ENCODE results near the gene FKBP7.

DNA sequence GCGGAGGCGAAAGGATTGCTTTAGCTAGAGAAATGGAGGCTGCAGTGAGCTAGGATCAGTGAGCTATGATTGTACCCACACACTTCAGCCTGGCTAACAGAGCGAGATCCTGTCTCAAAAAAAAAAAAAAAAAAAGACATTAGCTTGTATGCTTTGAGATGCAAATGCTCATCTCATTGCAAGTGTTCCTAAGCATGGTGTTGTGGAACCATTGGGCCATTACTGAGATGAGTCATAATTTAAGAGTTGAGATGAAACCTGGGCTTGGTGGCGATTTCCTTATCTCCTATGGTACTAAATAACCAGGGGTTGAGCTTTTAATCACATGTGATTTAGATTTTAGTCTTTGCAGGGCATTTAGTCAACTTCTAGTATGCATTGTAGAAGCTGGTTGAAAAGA is 4.0 kb upstream of the FKBP7 start:
- TF ChIP-seq REST (IDR thresholded peaks at IDR 0.05) (no peak), YY1 (IDR thresholded peaks at IDR 0.05) (no peak), EGR1 (IDR thresholded peaks at IDR 0.05; ENCODE audit: low read depth in 2 of 2) (no peak), RAD21 (IDR thresholded peaks at IDR 0.05) (no peak), MAX (IDR thresholded peaks at IDR 0.05) (no peak)
- TF ChIP-seq, protein P1, sequence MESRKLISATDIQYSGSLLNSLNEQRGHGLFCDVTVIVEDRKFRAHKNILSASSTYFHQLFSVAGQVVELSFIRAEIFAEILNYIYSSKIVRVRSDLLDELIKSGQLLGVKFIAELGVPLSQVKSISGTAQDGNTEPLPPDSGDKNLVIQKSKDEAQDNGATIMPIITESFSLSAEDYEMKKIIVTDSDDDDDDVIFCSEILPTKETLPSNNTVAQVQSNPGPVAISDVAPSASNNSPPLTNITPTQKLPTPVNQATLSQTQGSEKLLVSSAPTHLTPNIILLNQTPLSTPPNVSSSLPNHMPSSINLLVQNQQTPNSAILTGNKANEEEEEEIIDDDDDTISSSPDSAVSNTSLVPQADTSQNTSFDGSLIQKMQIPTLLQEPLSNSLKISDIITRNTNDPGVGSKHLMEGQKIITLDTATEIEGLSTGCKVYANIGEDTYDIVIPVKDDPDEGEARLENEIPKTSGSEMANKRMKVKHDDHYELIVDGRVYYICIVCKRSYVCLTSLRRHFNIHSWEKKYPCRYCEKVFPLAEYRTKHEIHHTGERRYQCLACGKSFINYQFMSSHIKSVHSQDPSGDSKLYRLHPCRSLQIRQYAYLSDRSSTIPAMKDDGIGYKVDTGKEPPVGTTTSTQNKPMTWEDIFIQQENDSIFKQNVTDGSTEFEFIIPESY (IDR thresholded peaks at IDR 0.05): no peak
- TF ChIP-seq, protein P2, sequence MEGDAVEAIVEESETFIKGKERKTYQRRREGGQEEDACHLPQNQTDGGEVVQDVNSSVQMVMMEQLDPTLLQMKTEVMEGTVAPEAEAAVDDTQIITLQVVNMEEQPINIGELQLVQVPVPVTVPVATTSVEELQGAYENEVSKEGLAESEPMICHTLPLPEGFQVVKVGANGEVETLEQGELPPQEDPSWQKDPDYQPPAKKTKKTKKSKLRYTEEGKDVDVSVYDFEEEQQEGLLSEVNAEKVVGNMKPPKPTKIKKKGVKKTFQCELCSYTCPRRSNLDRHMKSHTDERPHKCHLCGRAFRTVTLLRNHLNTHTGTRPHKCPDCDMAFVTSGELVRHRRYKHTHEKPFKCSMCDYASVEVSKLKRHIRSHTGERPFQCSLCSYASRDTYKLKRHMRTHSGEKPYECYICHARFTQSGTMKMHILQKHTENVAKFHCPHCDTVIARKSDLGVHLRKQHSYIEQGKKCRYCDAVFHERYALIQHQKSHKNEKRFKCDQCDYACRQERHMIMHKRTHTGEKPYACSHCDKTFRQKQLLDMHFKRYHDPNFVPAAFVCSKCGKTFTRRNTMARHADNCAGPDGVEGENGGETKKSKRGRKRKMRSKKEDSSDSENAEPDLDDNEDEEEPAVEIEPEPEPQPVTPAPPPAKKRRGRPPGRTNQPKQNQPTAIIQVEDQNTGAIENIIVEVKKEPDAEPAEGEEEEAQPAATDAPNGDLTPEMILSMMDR (IDR thresholded peaks at IDR 0.05; ENCODE audit: low read depth, low read length, missing input control): no peak

Measured in liver (tissue), 3 donors.